Neural progenitor cell (in vitro differentiated cells): ENCODE data around the gene RBM43.

ENCODE experiments used
- EZH2 ChIP-seq: fragments of 200-600 bp; sonication (generic); IDR thresholded peaks from 2 replicates; pipeline ENCODE4 v1.6.1; 2017; ENCODE audit warnings: antibody characterized with exemption, mild to moderate bottlenecking, moderate library complexity
- EZH2phosphoT487 ChIP-seq: fragments of 200-600 bp; sonication (generic); IDR thresholded peaks from 2 replicates; pipeline ENCODE4 v1.6.1; 2017; ENCODE audit warnings: antibody characterized with exemption
- TF ChIP-seq, protein P1 (sequence below): fragments of 200-600 bp; sonication (generic); IDR thresholded peaks from 2 replicates; pipeline ENCODE4 v1.5.1; 2017; ENCODE audit warnings: antibody characterized with exemption, mild to moderate bottlenecking

- TF ChIP-seq, protein P1, sequence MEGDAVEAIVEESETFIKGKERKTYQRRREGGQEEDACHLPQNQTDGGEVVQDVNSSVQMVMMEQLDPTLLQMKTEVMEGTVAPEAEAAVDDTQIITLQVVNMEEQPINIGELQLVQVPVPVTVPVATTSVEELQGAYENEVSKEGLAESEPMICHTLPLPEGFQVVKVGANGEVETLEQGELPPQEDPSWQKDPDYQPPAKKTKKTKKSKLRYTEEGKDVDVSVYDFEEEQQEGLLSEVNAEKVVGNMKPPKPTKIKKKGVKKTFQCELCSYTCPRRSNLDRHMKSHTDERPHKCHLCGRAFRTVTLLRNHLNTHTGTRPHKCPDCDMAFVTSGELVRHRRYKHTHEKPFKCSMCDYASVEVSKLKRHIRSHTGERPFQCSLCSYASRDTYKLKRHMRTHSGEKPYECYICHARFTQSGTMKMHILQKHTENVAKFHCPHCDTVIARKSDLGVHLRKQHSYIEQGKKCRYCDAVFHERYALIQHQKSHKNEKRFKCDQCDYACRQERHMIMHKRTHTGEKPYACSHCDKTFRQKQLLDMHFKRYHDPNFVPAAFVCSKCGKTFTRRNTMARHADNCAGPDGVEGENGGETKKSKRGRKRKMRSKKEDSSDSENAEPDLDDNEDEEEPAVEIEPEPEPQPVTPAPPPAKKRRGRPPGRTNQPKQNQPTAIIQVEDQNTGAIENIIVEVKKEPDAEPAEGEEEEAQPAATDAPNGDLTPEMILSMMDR, result no peak
- no peak for TF ChIP-seq EZH2
- no peak for TF ChIP-seq EZH2phosphoT487
Measured at GRCh38 chr2:151269798-151270568, 8.3 kb upstream of the RBM43 start.
